Measurements from ENCODE around the gene TARS2. TPM values are rescaled to one million over a fixed set of nuclear protein-coding genes. Genes with fewer than 3 reads are reported as not detected.

The TARS2 gene
- total RNA-seq, 6 experiments from 2014 or later = 16.1 to 32.1 (median 22.4) TPM

GRCh38 chr1:150555971-150556865 is 69.0 kb downstream of the TARS2 start:
- peaks cover 0 to 37% (median 14%) of the 10 kb centered on the region in 4 donors for H3K4me1 ChIP-seq
- DNase-seq = no peak
- H3K4me3 ChIP-seq = no peak overlapping the region
- no peak for ATAC-seq
- TF ChIP-seq POLR2A (IDR thresholded peaks at IDR 0.05) (no peak), CTCF (IDR thresholded peaks at IDR 0.05) (no peak)
- intact Hi-C loops (cut with DNase I) = no loop called here
- H3K27ac ChIP-seq = no peak overlapping the region
- WGBS (ENCODE audit: insufficient coverage, low coverage, low lambda C conversion rate, missing lambda C conversion rate) = 74% methylated on average over 11 of the region's 26 CpGs
- no peaks in the 10 kb centered on the region for H3K9me3 ChIP-seq
- peaks cover 0 to 10% (median 0%) of the 10 kb centered on the region in 4 donors for H3K36me3 ChIP-seq
- H3K27me3 ChIP-seq = no peaks in the 10 kb centered on the region

GRCh38 chr1:150557065-150557600 is 69.9 kb downstream of the TARS2 start:
- no peak for DNase-seq
- intact Hi-C loops (cut with DNase I) = no loop called here
- Histone ChIP-seq H3K27me3 (no peaks in the 10 kb centered on the region), H3K4me1 (peaks cover 0 to 32% (median 13%) of the 10 kb centered on the region in 4 donors), H3K27ac (no peak overlapping the region), H3K36me3 (peaks cover 0 to 10% (median 0%) of the 10 kb centered on the region in 4 donors), H3K9me3 (no peaks in the 10 kb centered on the region), H3K4me3 (no peak overlapping the region)
- WGBS (ENCODE audit: insufficient coverage, low coverage, low lambda C conversion rate, missing lambda C conversion rate) = 89% methylated on average over 6 of the region's 26 CpGs
- no peak for TF ChIP-seq CTCF (IDR thresholded peaks at IDR 0.05)
- TF ChIP-seq POLR2A (IDR thresholded peaks at IDR 0.05) = no peak
- ATAC-seq = no peak

Small RNA genes lying within 50 kb of the gene (microRNA-seq; reads per million reads assigned to microRNA genes)
- gene MIR4257 (0 reads per million in 2 donors), gene MIR6878 (0 reads per million in 2 donors)

Small RNA genes lying within 50 kb of the gene (small RNA-seq; reads per million reads assigned to genes)
- gene MIR4257 = 0 reads per million in 2 experiments

Other genes starting within 250 kb of the TARS2 start
- gene CA14, start 229.6 kb upstream of the TARS2 start, total RNA-seq = 1 to 10 TPM in 2 of 6 experiments, under 1 TPM in 3, not detected in 1; 0.20 to 4.8 (median 0.56) TPM
- 10 to 100 TPM; 61.2 to 92.0 (median 81.1) TPM for gene APH1A, start 218.4 kb upstream of the TARS2 start, total RNA-seq
- gene C1orf54, start 214.6 kb upstream of the TARS2 start, total RNA-seq = 1 to 10 TPM in 5 of 6 experiments, not detected in 1; 1.7 to 5.7 (median 3.8) TPM
- 1 to 10 TPM; 2.0 to 8.4 (median 4.4) TPM for gene CIART, start 204.9 kb upstream of the TARS2 start, total RNA-seq
- 10 to 100 TPM; 22.9 to 30.5 (median 25.0) TPM for gene MRPS21, start 193.6 kb upstream of the TARS2 start, total RNA-seq
- gene PRPF3, start 165.9 kb upstream of the TARS2 start, total RNA-seq = 10 to 100 TPM; 10.8 to 28.0 (median 21.2) TPM
- 10 to 100 TPM in 4 of 6 experiments, 1 to 10 TPM in 2; 8.9 to 17.5 (median 11.0) TPM for gene RPRD2, start 123.3 kb upstream of the TARS2 start, total RNA-seq
- gene ECM1, start 20.7 kb downstream of the TARS2 start, total RNA-seq = 10 to 100 TPM in 5 of 6 experiments, 1 to 10 TPM in 1; 8.8 to 26.7 (median 14.9) TPM
- gene FALEC, start 28.3 kb downstream of the TARS2 start, total RNA-seq = not detected
- gene ADAMTSL4, start 62.0 kb downstream of the TARS2 start, total RNA-seq = 10 to 100 TPM; 20.5 to 35.2 (median 31.5) TPM
- gene MCL1, start 92.2 kb downstream of the TARS2 start, total RNA-seq = 100 to 1,000 TPM in 5 of 6 experiments, 10 to 100 TPM in 1; 83.6 to 266 (median 158) TPM
- 100 to 1,000 TPM in 2 of 6 experiments, 10 to 100 TPM in 4; 60.4 to 166 (median 71.2) TPM for gene ENSA, start 142.2 kb downstream of the TARS2 start, total RNA-seq
- gene GOLPH3L, start 209.7 kb downstream of the TARS2 start, total RNA-seq = 10 to 100 TPM in 4 of 6 experiments, 1 to 10 TPM in 2; 4.1 to 15.3 (median 11.2) TPM
- gene HORMAD1, start 233.5 kb downstream of the TARS2 start, total RNA-seq = under 1 TPM in 3 of 6 experiments, not detected in 3; 0.22 to 0.47 (median 0.25) TPM